HG02852 (cell line): ENCODE results near the gene ZC3HAV1.
"Not testable (repeated sequence)": the region's sequence is repeated elsewhere in the genome, so short reads cannot be mapped to it uniquely, and the experiment has no call there.

Experiments used
- ATAC-seq: cut with Tn5 transposase; IDR thresholded peaks from one replicate; pipeline ENCODE4 v1.9.1; 2021; ENCODE audit warnings: mild to moderate bottlenecking, moderate library complexity; ENCODE audit not compliant: unreplicated experiment

ZC3HAV1 gene

GRCh38 chr7:139109188-139109982 lies at the start of gene ZC3HAV1:
Gene ZC3HAV1 (minus strand): TSS chr7:139109720. CDS start chr7:139109331, 389 bp downstream.
- ATAC-seq = peak; percentile 78

- no peak for ATAC-seq
Observed at GRCh38 chr7:139153832-139154231, 44.3 kb upstream of the ZC3HAV1 start.

- no peak for ATAC-seq
Observed at GRCh38 chr7:139152149-139152548, 42.6 kb upstream of the ZC3HAV1 start.

- ATAC-seq = no peak
Observed at GRCh38 chr7:139139150-139139549, 29.6 kb upstream of the ZC3HAV1 start.

- peak; percentile 98 for ATAC-seq
Observed at GRCh38 chr7:139133335-139134139, 24.0 kb upstream of the ZC3HAV1 start.

GRCh38 chr7:139132887-139133286 lies 23.4 kb upstream of the ZC3HAV1 start:
- ATAC-seq = no peak

GRCh38 chr7:139131601-139132041 lies 22.1 kb upstream of the ZC3HAV1 start:
- no peak for ATAC-seq

GRCh38 chr7:139129814-139130213 lies 20.3 kb upstream of the ZC3HAV1 start:
- not testable (repeated sequence) for ATAC-seq

GRCh38 chr7:139127648-139128047 lies 18.1 kb upstream of the ZC3HAV1 start:
- no peak for ATAC-seq

GRCh38 chr7:139125657-139126056 lies 16.1 kb upstream of the ZC3HAV1 start:
- ATAC-seq = no peak

GRCh38 chr7:139124995-139125394 lies 15.5 kb upstream of the ZC3HAV1 start:
- not testable (repeated sequence) for ATAC-seq

GRCh38 chr7:139124084-139124914 lies 14.8 kb upstream of the ZC3HAV1 start:
- peak; percentile 84 for ATAC-seq

- no peak for ATAC-seq
Observed at GRCh38 chr7:139119486-139119849, 9.9 kb upstream of the ZC3HAV1 start.

GRCh38 chr7:139118805-139119485 lies 9.4 kb upstream of the ZC3HAV1 start:
- ATAC-seq = peak; percentile 75

- ATAC-seq = peak; percentile 78
Observed at GRCh38 chr7:139118234-139118804, 8.8 kb upstream of the ZC3HAV1 start.

GRCh38 chr7:139117599-139118233 lies 8.2 kb upstream of the ZC3HAV1 start:
- ATAC-seq = no peak

GRCh38 chr7:139116999-139117398 lies 7.5 kb upstream of the ZC3HAV1 start:
- no peak for ATAC-seq

GRCh38 chr7:139115104-139115503 lies 5.6 kb upstream of the ZC3HAV1 start:
- ATAC-seq = no peak

- ATAC-seq = no peak
Observed at GRCh38 chr7:139114585-139114984, 5.1 kb upstream of the ZC3HAV1 start.

GRCh38 chr7:139114018-139114417 lies 4.5 kb upstream of the ZC3HAV1 start:
- no peak for ATAC-seq
